ENCODE results near the gene PREX1. TPM values are rescaled to one million over a fixed set of nuclear protein-coding genes. Genes with fewer than 3 reads are reported as not detected.

The PREX1 gene
- total RNA-seq, 4 donors from 2014 or later = 29.7 to 56.3 (median 46.6) TPM

DNA sequence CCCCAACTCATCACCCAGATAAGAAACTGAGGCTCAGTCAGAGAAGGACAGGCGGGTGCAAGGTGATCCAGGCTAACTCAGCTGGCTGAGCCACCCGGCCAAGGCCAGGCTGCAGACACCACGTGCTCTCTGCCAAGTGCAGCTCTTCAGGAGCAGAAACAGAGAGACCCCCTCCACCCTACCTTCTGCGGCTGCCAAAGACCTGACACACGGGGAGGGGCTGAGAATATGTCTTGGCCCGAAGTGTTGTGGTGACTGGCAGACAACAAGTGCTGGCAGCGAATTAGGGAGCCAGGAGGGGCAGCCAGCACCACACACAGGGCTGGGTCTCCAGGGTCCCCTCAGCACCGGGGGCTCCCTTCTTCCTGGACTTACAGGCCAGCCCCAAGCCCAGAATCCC, 22.5 kb downstream of the PREX1 start:
- no peak for TF ChIP-seq CTCF (IDR thresholded peaks at IDR 0.05; ENCODE audit: low read depth)

- no peak for TF ChIP-seq CTCF (IDR thresholded peaks at IDR 0.05; ENCODE audit: low read depth)
These were observed 23.4 kb downstream of the PREX1 start for GRCh38 chr20:48804300-48804980.

GRCh38 chr20:48803176-48804053, 24.4 kb downstream of the PREX1 start:
- TF ChIP-seq CTCF (IDR thresholded peaks at IDR 0.05; ENCODE audit: low read depth) = no peak

GRCh38 chr20:48802647-48803046, 25.2 kb downstream of the PREX1 start:
- no peak for TF ChIP-seq CTCF (IDR thresholded peaks at IDR 0.05; ENCODE audit: low read depth)

DNA sequence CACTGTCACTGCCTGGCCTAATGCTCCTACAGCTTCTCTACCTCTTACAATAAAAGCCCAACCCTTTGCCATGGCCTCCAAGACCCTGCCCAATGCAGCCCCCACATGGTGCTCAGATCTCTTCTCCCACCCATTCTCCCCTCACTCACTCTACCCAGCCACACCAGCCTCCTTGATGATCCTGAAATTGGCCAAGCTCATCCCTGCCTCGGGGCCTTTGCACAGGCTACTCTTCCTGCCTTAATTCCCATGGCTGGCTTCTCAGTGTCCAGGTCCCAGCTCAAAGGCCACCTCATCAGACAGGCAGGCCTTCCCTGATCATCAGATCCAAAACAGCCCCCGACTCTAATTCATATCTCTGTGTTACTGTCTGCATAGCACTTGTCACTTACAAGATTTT, 25.6 kb downstream of the PREX1 start:
- no peak for TF ChIP-seq CTCF (IDR thresholded peaks at IDR 0.05; ENCODE audit: low read depth)

DNA sequence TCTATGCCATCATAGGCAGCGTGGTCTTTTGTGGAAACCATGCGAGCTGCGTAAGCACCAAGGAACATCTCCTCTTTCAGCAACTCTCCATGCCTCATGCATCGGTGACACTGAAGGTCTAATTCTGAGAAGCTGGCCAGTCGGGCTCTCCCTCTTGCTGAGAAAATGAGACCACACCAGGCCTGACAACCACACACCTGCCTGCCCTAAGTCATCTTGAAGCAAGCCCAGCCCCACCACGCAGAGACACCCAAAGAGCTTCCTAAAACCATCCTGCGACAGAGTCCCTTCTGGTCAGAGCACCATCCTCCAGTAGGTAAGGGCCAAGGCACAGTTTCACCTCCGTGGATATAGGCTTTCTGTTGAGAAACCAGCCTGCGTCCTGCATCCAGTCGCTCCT, 26.6 kb downstream of the PREX1 start:
- no peak for TF ChIP-seq CTCF (IDR thresholded peaks at IDR 0.05; ENCODE audit: low read depth)

- no peak for TF ChIP-seq CTCF (IDR thresholded peaks at IDR 0.05; ENCODE audit: low read depth)
These were observed 27.6 kb downstream of the PREX1 start for GRCh38 chr20:48800177-48800576.

All from subcutaneous adipose tissue (tissue), 4 donors.